NCI-H146 treated with DMSO at 0.1 percent for 48 hours (cell line): ENCODE data around the gene TP73.

ENCODE experiments used
- DNase-seq: peaks from one replicate; lab custom pipeline; 2025; ENCODE audit not compliant: unreplicated experiment; lab: John Stamatoyannopoulos, UW

TP73 gene

DNA sequence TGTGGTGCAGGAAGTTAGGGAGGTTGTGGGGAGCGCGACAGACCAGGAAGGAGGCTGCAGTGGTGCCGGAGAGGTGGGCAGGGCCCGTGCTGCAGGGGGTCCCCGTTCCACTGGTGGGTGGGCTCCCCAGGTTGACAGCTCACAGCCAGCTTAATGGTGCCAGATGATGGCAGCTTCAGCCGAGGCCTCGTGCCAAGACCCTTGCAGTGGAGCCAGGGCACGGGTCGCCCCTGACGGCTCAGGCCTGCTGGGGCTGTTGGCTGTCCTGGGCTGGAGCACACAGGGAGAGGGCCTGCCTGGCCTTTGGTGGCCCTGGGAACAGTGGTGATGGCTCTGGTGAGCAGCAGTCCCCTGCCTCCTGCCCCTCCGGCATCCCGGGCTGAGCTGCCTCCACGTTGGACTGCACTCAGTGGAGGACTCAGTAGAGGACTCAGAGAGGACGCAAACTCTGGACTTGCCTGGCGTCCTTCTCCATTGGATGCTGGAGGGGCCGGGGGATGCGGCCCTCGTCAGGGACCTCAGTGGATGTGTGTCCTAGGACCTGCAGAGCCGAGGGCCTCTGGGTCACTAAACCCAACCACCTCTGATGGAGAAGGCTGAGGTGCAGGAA, 53.1 kb downstream of the TP73 start:
- DNase-seq: no peak

GRCh38 chr1:3706651-3707297, 54.5 kb downstream of the TP73 start:
- no peak for DNase-seq

DNA sequence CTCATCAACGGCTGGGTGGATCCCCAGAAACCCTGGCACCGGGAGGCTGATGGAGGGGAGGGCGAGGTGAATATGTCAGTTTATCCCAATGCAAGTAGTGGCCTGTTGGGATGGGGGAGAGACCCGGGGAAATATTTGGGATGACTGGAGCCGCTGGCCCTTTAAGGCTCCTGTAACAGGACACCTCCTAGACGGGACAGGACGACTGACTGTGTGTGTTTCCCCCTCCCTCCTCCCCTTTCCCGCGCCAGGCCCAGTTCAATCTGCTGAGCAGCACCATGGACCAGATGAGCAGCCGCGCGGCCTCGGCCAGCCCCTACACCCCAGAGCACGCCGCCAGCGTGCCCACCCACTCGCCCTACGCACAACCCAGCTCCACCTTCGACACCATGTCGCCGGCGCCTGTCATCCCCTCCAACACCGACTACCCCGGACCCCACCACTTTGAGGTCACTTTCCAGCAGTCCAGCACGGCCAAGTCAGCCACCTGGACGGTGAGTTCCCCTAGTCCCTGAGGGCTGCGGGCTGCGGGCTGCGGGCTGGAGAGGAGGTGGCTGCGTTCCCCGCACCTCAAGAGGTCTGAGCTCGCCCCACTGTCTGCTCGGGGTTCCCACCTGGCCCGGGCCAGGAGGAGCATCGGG, 55.1 kb downstream of the TP73 start:
- no peak for DNase-seq

DNA sequence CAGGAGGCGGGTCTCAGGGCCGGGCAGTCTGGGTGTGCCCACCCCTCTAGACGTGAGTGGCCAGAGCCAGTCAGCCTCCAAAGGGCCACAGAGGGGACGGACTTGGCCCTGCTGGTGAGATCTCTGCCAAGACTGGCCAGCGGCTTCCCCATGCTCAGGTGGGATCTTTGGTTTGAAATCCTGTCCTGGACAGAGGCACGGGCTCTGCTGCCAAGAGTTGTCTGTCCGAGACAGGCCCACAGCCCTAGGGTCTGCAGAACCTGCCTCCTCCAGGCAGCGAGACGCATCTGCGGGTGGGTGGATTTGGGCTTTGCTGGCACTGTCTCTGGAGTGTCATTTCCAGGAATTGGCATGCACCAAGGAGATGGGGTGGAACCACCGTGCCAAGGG, 55.6 kb downstream of the TP73 start:
- no peak for DNase-seq

DNA sequence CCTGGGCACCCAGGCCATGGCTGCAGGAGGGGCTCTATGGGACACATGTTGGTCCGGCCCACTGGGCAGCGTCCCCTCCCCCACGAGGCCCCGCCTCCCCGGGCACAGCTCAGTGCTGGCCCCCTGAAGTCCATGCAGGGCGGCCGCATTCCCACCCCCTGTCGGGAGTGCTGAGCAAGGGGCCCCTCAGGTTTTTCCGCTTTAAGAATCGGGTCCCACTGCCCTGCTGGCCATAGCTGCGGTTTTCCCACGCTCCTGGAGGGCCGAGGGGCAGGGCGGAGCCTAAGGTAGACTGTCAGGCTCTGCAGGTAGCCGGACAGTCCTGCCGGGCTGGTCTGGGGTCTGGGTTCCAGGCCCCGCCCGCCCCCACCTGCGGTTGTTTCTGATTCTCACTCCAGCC, 56.5 kb downstream of the TP73 start:
- no peak for DNase-seq

- no peak for DNase-seq
These were observed 57.9 kb downstream of the TP73 start for GRCh38 chr1:3710251-3710650.

DNA sequence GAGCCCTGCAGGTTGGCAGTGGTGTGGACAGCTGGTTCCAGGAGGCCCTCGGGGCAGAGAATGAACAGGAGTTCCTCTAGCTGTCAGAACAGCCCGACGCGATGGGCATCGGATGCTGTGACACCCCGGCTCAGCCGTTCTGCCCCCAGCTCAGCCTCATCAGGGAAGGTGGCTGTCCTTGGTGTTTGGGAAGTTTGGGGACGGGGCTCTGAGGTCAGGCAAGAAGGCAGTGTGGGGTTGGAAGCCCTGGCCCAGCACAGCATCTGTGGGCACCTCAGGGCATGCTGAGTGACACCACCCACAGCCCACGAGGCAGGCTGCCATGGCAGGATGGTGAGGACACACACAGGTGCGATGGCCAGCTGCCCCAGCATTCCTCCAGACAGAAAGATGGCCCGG, 59.1 kb downstream of the TP73 start:
- no peak for DNase-seq

DNA sequence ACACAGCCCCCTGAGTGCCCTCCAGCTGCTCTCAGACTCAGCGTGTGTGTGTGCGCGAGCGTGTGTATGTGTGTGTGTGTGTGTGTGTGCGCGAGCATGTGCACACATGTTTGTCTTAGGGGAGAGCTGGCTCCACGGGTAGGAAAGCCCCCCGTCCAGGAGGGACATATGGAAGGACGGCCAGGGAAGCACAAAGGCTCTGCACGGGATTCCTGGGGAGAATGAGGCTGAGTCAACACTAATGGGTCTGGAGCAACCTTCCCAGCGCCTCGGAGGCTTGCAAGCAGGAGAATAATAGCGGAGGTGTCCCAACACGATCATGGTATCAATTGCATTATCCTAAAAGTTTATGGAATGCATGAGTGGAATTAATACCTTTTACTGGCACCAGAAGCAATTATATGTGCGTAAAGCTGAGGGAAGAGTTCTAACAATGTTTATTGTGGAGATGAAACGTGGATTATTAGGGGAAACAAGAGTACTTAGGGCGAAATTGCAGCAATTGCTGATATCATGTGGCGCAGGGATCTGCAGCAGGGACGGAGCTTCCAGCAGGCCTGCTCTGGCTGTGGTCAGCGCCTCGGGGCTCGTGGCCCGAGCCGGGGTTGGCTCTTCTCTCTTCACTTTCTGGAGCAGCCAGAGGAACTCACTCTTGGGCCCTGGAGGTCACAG, 59.6 kb downstream of the TP73 start:
- DNase-seq: no peak

GRCh38 chr1:3712573-3713535, 60.5 kb downstream of the TP73 start:
- DNase-seq: no peak

DNA sequence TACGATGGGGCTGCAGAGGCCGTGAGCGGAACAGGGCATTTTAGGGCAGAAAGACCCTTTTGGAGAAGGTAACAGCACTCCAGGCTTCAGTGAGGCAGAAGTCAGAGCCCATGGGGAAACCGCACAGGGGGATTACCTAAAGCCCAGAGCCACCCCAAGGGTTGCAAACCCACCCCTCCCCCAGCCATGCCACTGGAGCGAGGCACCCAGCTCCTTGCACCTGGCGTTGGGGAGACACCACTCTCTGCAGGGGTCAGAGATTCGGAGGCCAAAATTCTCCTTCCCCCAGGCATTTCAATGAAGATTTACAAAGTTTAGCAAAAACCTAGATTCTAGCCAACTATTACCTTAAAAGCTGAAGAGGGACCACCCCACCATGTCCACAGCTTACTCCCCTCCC, 61.5 kb downstream of the TP73 start:
- DNase-seq: no peak

GRCh38 chr1:3714284-3714741, 62.0 kb downstream of the TP73 start:
- DNase-seq: no peak

GRCh38 chr1:3714814-3715213, 62.5 kb downstream of the TP73 start:
- DNase-seq: no peak

DNA sequence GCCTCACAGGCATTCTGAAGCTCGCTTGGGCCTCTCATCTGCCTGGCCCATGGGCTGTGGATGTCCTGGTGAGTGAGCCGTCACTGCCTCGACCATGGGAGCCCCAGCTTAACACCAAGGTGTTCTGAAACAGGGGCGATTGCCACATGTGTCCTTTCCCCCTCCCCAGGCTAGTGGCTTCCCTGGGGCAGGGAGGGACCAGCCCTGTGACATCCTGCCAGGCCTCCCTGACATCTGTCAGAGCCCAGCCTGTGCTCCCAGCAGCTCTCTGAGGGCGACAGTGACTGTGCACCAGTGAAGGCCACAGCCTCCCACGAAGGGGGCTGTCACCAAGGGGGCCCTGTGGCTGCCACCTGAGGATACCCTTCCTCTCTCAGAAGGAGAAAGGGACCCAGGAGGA, 64.0 kb downstream of the TP73 start:
- no peak for DNase-seq

GRCh38 chr1:3717041-3717714, 64.9 kb downstream of the TP73 start:
- DNase-seq: no peak

GRCh38 chr1:3717715-3718601, 65.6 kb downstream of the TP73 start:
- DNase-seq: no peak

DNA sequence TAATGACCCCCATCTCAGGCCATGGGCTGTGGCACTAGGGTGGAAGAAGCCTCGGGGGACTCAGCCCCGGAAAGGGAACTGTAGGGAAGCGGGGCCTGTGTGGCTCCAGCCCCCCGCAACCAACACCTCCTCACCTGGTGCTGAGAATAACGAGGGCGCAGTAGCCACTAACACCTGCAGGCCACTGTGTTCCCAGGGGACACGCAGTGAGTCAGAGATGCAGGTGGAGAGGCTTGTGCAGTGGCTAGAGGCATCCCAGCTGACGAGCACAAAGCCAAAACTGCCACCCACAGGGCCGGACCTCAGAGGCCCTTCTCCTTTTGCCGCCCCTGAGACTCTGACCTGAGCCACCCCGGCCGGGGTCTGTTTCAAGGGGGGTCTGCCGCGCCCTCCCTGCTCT, 66.4 kb downstream of the TP73 start:
- DNase-seq: no peak

DNA sequence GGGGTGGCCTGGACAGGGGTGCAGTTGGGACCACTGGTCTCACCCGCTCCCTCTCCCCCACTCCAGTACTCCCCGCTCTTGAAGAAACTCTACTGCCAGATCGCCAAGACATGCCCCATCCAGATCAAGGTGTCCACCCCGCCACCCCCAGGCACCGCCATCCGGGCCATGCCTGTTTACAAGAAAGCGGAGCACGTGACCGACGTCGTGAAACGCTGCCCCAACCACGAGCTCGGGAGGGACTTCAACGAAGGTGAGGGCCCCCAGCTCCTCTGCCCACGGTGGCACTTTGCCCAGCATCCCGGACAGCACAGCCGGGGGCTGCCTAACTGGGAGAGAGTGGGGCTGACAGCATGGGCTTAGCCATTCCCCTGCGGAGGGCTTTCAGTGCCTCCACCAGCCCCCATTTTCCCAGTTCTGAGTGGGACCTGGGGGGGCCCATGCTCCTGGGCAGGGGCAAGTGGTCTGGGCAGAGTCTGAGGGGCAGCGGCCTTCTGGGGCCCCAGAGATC, 69.7 kb downstream of the TP73 start:
- no peak for DNase-seq

DNA sequence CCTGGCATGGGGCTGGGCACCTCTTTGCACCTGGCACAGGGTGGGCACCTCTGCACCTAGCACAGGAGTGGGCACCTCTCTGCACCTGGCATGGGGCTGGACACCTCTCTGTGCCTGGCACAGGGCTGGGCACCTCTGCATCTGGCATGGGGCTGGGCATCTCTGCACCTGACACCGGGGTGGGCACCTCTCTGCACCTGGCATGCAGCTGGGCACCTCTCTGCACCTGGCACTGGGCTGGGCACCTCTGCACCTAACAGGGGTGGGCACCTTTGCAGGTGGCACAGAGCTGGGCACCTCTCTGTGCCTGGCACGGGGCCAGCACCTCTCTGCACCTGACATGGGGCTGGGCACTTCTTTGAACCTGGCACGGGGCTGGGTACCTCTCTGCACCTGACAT, 70.5 kb downstream of the TP73 start:
- DNase-seq: no peak

- DNase-seq: peak; percentile 1
These were observed 72.2 kb downstream of the TP73 start for GRCh38 chr1:3724416-3725030.
